ENCODE measurements around the gene LDLRAP1. TPM values are rescaled to one million over a fixed set of nuclear protein-coding genes. Genes with fewer than 3 reads are reported as not detected.

The LDLRAP1 gene
- total RNA-seq, 4 donors from 2014 or later = 25.1 to 40.9 (median 34.4) TPM

- TF ChIP-seq POLR2A (IDR thresholded peaks at IDR 0.05) = no peak
- TF ChIP-seq CTCF (IDR thresholded peaks at IDR 0.05) = no peak
- intact Hi-C loops (cut with DNase I) = no loop called here
- H3K36me3 ChIP-seq = peaks cover 5 to 21% of the 10 kb centered on the region in 2 donors
- no peak overlapping the region for H3K4me3 ChIP-seq (replicated peaks in 1 of 3)
- WGBS, 2 donors = 92 to 95% methylated on average over 10 to 14 of the region's 14 CpGs
- H3K9me3 ChIP-seq = no peaks in the 10 kb centered on the region
- H3K27ac ChIP-seq = no peak overlapping the region
- no peaks in the 10 kb centered on the region for H3K27me3 ChIP-seq
- DNase-seq = no peak
- H3K4me1 ChIP-seq = peaks cover 0 to 14% of the 10 kb centered on the region in 2 donors
Measured at GRCh38 chr1:25564777-25565574, 21.6 kb downstream of the LDLRAP1 start.

GRCh38 chr1:25565626-25566025, 22.2 kb downstream of the LDLRAP1 start:
- intact Hi-C loops (cut with DNase I) = no loop called here
- no peak overlapping the region for H3K4me3 ChIP-seq (replicated peaks in 1 of 3)
- H3K36me3 ChIP-seq = peaks cover 5 to 21% of the 10 kb centered on the region in 2 donors
- TF ChIP-seq CTCF (IDR thresholded peaks at IDR 0.05) (no peak), POLR2A (IDR thresholded peaks at IDR 0.05) (no peak)
- H3K4me1 ChIP-seq = peaks cover 0 to 14% of the 10 kb centered on the region in 2 donors
- no peaks in the 10 kb centered on the region for H3K9me3 ChIP-seq
- DNase-seq = no peak
- H3K27ac ChIP-seq = no peak overlapping the region
- 88 to 93% methylated on average over 8 of the region's 8 CpGs for WGBS, 2 donors
- H3K27me3 ChIP-seq = no peaks in the 10 kb centered on the region

- no peak overlapping the region for H3K4me3 ChIP-seq (replicated peaks in 1 of 3)
- WGBS, 2 donors = 72 to 86% methylated on average over 9 of the region's 9 CpGs
- H3K4me1 ChIP-seq = peaks cover 0 to 14% of the 10 kb centered on the region in 2 donors
- no peak overlapping the region for H3K27ac ChIP-seq
- intact Hi-C loops (cut with DNase I) = no loop called here
- TF ChIP-seq CTCF (IDR thresholded peaks at IDR 0.05) (no peak), POLR2A (IDR thresholded peaks at IDR 0.05) (no peak)
- H3K36me3 ChIP-seq = peaks cover 5 to 21% of the 10 kb centered on the region in 2 donors
- no peak for DNase-seq
- no peaks in the 10 kb centered on the region for H3K9me3 ChIP-seq
- H3K27me3 ChIP-seq = no peaks in the 10 kb centered on the region
Measured at GRCh38 chr1:25566176-25566729, 22.8 kb downstream of the LDLRAP1 start.

- H3K27ac ChIP-seq = no peak overlapping the region
- intact Hi-C loops (cut with DNase I) = no loop called here
- H3K4me3 ChIP-seq (replicated peaks in 1 of 3) = no peak overlapping the region
- DNase-seq = no peak
- H3K27me3 ChIP-seq = no peaks in the 10 kb centered on the region
- H3K9me3 ChIP-seq = no peaks in the 10 kb centered on the region
- peaks cover 0 to 13% of the 10 kb centered on the region in 2 donors for H3K4me1 ChIP-seq
- peaks cover 5 to 21% of the 10 kb centered on the region in 2 donors for H3K36me3 ChIP-seq
- 77 to 87% methylated on average over 10 to 13 of the region's 21 CpGs for WGBS, 2 donors
- no peak for TF ChIP-seq CTCF (IDR thresholded peaks at IDR 0.05)
- TF ChIP-seq POLR2A (IDR thresholded peaks at IDR 0.05) = no peak
Measured at GRCh38 chr1:25566730-25567341, 23.4 kb downstream of the LDLRAP1 start.

GRCh38 chr1:25567710-25568089, 24.3 kb downstream of the LDLRAP1 start:
- H3K36me3 ChIP-seq = peaks cover 5 to 21% of the 10 kb centered on the region in 2 donors
- H3K4me3 ChIP-seq (replicated peaks in 1 of 3) = no peak overlapping the region
- intact Hi-C loops (cut with DNase I) = no loop called here
- no peaks in the 10 kb centered on the region for H3K27me3 ChIP-seq
- H3K4me1 ChIP-seq = peaks cover 0 to 6% of the 10 kb centered on the region in 2 donors
- H3K27ac ChIP-seq = no peak overlapping the region
- TF ChIP-seq CTCF (IDR thresholded peaks at IDR 0.05) = no peak
- no peak for TF ChIP-seq POLR2A (IDR thresholded peaks at IDR 0.05)
- 89 to 90% methylated on average over 10 of the region's 10 CpGs for WGBS, 2 donors
- H3K9me3 ChIP-seq = no peaks in the 10 kb centered on the region
- no peak for DNase-seq

All from thyroid gland (tissue), 4 donors.